MM.1S (cell line): ENCODE data around the gene SEMA6B.

Experiments
- DNase-seq: peaks from one replicate; pipeline ENCODE4 v3.0.0-alpha.2; 2015
- H2AFZ ChIP-seq: fragments of 300-600 bp; sonication (generic); 2 replicates; pipeline ENCODE4 v1.6.0; 2016; ENCODE audit warnings: antibody characterized with exemption, low read length
- H3F3A ChIP-seq: fragments of 300-600 bp; sonication (generic); 2 replicates; pipeline ENCODE4 v1.6.1; 2016; ENCODE audit warnings: mild to moderate bottlenecking, antibody characterized with exemption, low read length, moderate library complexity, mixed read lengths; ENCODE audit not compliant: insufficient read depth
- H3K27ac ChIP-seq: fragments of 300-600 bp; sonication (generic); 2 replicates; pipeline ENCODE4 v1.5.1; 2016; ENCODE audit warnings: mild to moderate bottlenecking, low read length
- H3K27me3 ChIP-seq: fragments of 300-600 bp; sonication (generic); replicated peaks from 2 replicates; pipeline ENCODE4 v1.6.0; 2016; ENCODE audit warnings: low read length; ENCODE audit not compliant: insufficient read depth
- H3K36me3 ChIP-seq: fragments of 300-600 bp; sonication (generic); replicated peaks from 2 replicates; pipeline ENCODE4 v1.6.1; 2016; ENCODE audit warnings: mild to moderate bottlenecking, low read length, mixed read lengths; ENCODE audit not compliant: insufficient read depth
- H3K4me1 ChIP-seq: fragments of 300-600 bp; sonication (generic); 2 replicates; pipeline ENCODE4 v1.6.1; 2016; ENCODE audit warnings: low read length, mixed read lengths
- H3K4me2 ChIP-seq: fragments of 300-600 bp; sonication (generic); 2 replicates; pipeline ENCODE4 v1.6.0; 2016; ENCODE audit warnings: low read depth, low read length
- H3K4me3 ChIP-seq: fragments of 300-600 bp; sonication (generic); 2 replicates; pipeline ENCODE4 v1.5.1; 2016; ENCODE audit warnings: low read length, mixed read lengths
- H3K79me2 ChIP-seq: fragments of 300-600 bp; sonication (generic); 2 replicates; pipeline ENCODE4 v1.6.1; 2016; ENCODE audit warnings: mixed run types, low read length, mixed read lengths
- H3K9ac ChIP-seq: fragments of 300-600 bp; sonication (generic); 2 replicates; pipeline ENCODE4 v1.6.1; 2016; ENCODE audit warnings: low read length, mixed read lengths
- H3K9me2 ChIP-seq: fragments of 300-600 bp; sonication (generic); replicated peaks from 2 replicates; pipeline ENCODE4 v1.6.1; 2016; ENCODE audit warnings: mild to moderate bottlenecking, low read length, mixed read lengths; ENCODE audit not compliant: insufficient read depth
- H3K9me3 ChIP-seq: fragments of 300-600 bp; sonication (generic); replicated peaks from 2 replicates; pipeline ENCODE4 v1.6.1; 2016; ENCODE audit warnings: mild to moderate bottlenecking, low read length, mixed read lengths; ENCODE audit not compliant: insufficient read depth
- H4K20me1 ChIP-seq: fragments of 300-600 bp; sonication (generic); 2 replicates; pipeline ENCODE4 v1.6.1; 2016; ENCODE audit warnings: mild to moderate bottlenecking, low read length, moderate library complexity, mixed read lengths; ENCODE audit not compliant: insufficient read depth
- CTCF ChIP-seq: fragments of 300-600 bp; sonication (generic); IDR thresholded peaks from 2 replicates; pipeline ENCODE4 v1.5.1; 2016; ENCODE audit warnings: antibody characterized with exemption, low read length, mixed read lengths
- EZH2 ChIP-seq: fragments of 300-600 bp; sonication (generic); optimal IDR thresholded peaks from 2 replicates; pipeline ENCODE3; 2017; ENCODE audit warnings: low read depth, mild to moderate bottlenecking, antibody characterized with exemption, low read length, mixed read lengths
- EZH2phosphoT487 ChIP-seq: fragments of 300-600 bp; sonication (generic); IDR thresholded peaks from 2 replicates; pipeline ENCODE4 v1.6.1; 2018; ENCODE audit warnings: antibody characterized with exemption, low read length

The SEMA6B gene

GRCh38 chr19:4533835-4534424 lies 25.6 kb downstream of the SEMA6B start:
- H3K9ac ChIP-seq: no peak overlapping the region
- no peaks in the 10 kb centered on the region for H3F3A ChIP-seq
- H3K4me2 ChIP-seq: no peak overlapping the region
- no peaks in the 10 kb centered on the region for H3K4me1 ChIP-seq
- no peak overlapping the region for H3K4me3 ChIP-seq
- no peaks in the 10 kb centered on the region for H3K9me2 ChIP-seq
- H3K36me3 ChIP-seq: no peaks in the 10 kb centered on the region
- no peak for TF ChIP-seq CTCF
- no peak for TF ChIP-seq EZH2phosphoT487
- TF ChIP-seq EZH2: no peak
- no peak overlapping the region for H3K27ac ChIP-seq
- no peak overlapping the region for H2AFZ ChIP-seq
- no peaks in the 10 kb centered on the region for H4K20me1 ChIP-seq
- H3K79me2 ChIP-seq: no peaks in the 10 kb centered on the region
- H3K27me3 ChIP-seq: peaks cover 95% of the 10 kb centered on the region
- no peaks in the 10 kb centered on the region for H3K9me3 ChIP-seq
- no peak for DNase-seq

- H3K27ac ChIP-seq: no peak overlapping the region
- no peaks in the 10 kb centered on the region for H3K4me1 ChIP-seq
- no peaks in the 10 kb centered on the region for H3K9me3 ChIP-seq
- H4K20me1 ChIP-seq: no peaks in the 10 kb centered on the region
- no peak overlapping the region for H3K4me3 ChIP-seq
- no peak overlapping the region for H3K9ac ChIP-seq
- H3K4me2 ChIP-seq: no peak overlapping the region
- no peaks in the 10 kb centered on the region for H3K9me2 ChIP-seq
- no peaks in the 10 kb centered on the region for H3K79me2 ChIP-seq
- no peaks in the 10 kb centered on the region for H3F3A ChIP-seq
- TF ChIP-seq CTCF: no peak
- TF ChIP-seq EZH2: no peak
- TF ChIP-seq EZH2phosphoT487: no peak
- no peak for DNase-seq
- H3K36me3 ChIP-seq: no peaks in the 10 kb centered on the region
- H2AFZ ChIP-seq: no peak overlapping the region
- peaks cover 95% of the 10 kb centered on the region for H3K27me3 ChIP-seq
Observed at GRCh38 chr19:4533334-4533733, 26.1 kb downstream of the SEMA6B start.

GRCh38 chr19:4531562-4532165 lies 27.8 kb downstream of the SEMA6B start:
- Histone ChIP-seq H3K4me3 (no peak overlapping the region), H3K4me2 (no peak overlapping the region), H3K27ac (no peak overlapping the region), H2AFZ (no peak overlapping the region), H3K4me1 (no peaks in the 10 kb centered on the region), H3K27me3 (peaks cover 94% of the 10 kb centered on the region), H3K79me2 (no peaks in the 10 kb centered on the region), H4K20me1 (no peaks in the 10 kb centered on the region), H3K9me3 (no peaks in the 10 kb centered on the region), H3K36me3 (no peaks in the 10 kb centered on the region), H3K9me2 (no peaks in the 10 kb centered on the region), H3K9ac (no peak overlapping the region), H3F3A (no peaks in the 10 kb centered on the region)
- no peak for TF ChIP-seq EZH2phosphoT487
- no peak for TF ChIP-seq EZH2
- no peak for TF ChIP-seq CTCF
- DNase-seq: no peak
